ENCODE data around the gene SLC13A4.
A peak's percentile ranks its signal among the peaks of the same experiment; 100 is the strongest.
"Not testable (repeated sequence)": the region's sequence is repeated elsewhere in the genome, so short reads cannot be mapped to it uniquely, and the experiment has no call there.

SLC13A4 gene

GRCh38 chr7:135728136-135728669, at the start of gene SLC13A4:
Gene SLC13A4 (minus strand): TSS chr7:135728186. CDS start chr7:135727496, 690 bp downstream.
- DNase-seq: no peak

- not testable (repeated sequence) for DNase-seq
These were observed 47.9 kb upstream of the SLC13A4 start for GRCh38 chr7:135775915-135776314.

- DNase-seq: no peak
These were observed 47.2 kb upstream of the SLC13A4 start for GRCh38 chr7:135775230-135775629.

GRCh38 chr7:135774284-135774683, 46.3 kb upstream of the SLC13A4 start:
- DNase-seq: no peak

GRCh38 chr7:135773464-135773863, 45.5 kb upstream of the SLC13A4 start:
- DNase-seq: no peak

- no peak for DNase-seq
These were observed 44.7 kb upstream of the SLC13A4 start for GRCh38 chr7:135772639-135773222.

GRCh38 chr7:135771961-135772638, 44.1 kb upstream of the SLC13A4 start:
- no peak for DNase-seq

GRCh38 chr7:135771051-135771450, 43.1 kb upstream of the SLC13A4 start:
- DNase-seq: no peak

- no peak for DNase-seq
These were observed 42.2 kb upstream of the SLC13A4 start for GRCh38 chr7:135770139-135770710.

- DNase-seq: no peak
These were observed 41.2 kb upstream of the SLC13A4 start for GRCh38 chr7:135769005-135769802.

GRCh38 chr7:135768467-135768866, 40.5 kb upstream of the SLC13A4 start:
- DNase-seq: no peak

- no peak for DNase-seq
These were observed 40.1 kb upstream of the SLC13A4 start for GRCh38 chr7:135768064-135768463.

GRCh38 chr7:135763261-135763660, 35.3 kb upstream of the SLC13A4 start:
- DNase-seq: no peak

- DNase-seq: no peak
These were observed 33.9 kb upstream of the SLC13A4 start for GRCh38 chr7:135761751-135762488.

GRCh38 chr7:135759532-135759931, 31.5 kb upstream of the SLC13A4 start:
- DNase-seq: no peak

GRCh38 chr7:135758531-135758932, 30.5 kb upstream of the SLC13A4 start:
- no peak for DNase-seq

GRCh38 chr7:135757719-135758411, 29.9 kb upstream of the SLC13A4 start:
- peak; percentile 65 for DNase-seq

GRCh38 chr7:135756191-135756590, 28.2 kb upstream of the SLC13A4 start:
- DNase-seq: no peak

- DNase-seq: no peak
These were observed 27.4 kb upstream of the SLC13A4 start for GRCh38 chr7:135755351-135755753.

- DNase-seq: no peak
These were observed 25.8 kb upstream of the SLC13A4 start for GRCh38 chr7:135753616-135754413.

GRCh38 chr7:135748770-135749169, 20.8 kb upstream of the SLC13A4 start, which contains the start of gene FAM180A:
Gene FAM180A (minus strand): TSS chr7:135748813. CDS start chr7:135748580, 233 bp downstream.
- peak; percentile 75 for DNase-seq

Measured in right forelimb (tissue), 1 donor.